Fibroblast of skin of left biceps (primary cell): ENCODE data around the gene PRIMA1.

Experiments used
- DNase-seq, 2 experiments: peaks; one replicate each; pipeline ENCODE4 v3.0.0-alpha.2; 2013; ENCODE audit warnings: low read depth in 2 of 2

The PRIMA1 gene

DNA sequence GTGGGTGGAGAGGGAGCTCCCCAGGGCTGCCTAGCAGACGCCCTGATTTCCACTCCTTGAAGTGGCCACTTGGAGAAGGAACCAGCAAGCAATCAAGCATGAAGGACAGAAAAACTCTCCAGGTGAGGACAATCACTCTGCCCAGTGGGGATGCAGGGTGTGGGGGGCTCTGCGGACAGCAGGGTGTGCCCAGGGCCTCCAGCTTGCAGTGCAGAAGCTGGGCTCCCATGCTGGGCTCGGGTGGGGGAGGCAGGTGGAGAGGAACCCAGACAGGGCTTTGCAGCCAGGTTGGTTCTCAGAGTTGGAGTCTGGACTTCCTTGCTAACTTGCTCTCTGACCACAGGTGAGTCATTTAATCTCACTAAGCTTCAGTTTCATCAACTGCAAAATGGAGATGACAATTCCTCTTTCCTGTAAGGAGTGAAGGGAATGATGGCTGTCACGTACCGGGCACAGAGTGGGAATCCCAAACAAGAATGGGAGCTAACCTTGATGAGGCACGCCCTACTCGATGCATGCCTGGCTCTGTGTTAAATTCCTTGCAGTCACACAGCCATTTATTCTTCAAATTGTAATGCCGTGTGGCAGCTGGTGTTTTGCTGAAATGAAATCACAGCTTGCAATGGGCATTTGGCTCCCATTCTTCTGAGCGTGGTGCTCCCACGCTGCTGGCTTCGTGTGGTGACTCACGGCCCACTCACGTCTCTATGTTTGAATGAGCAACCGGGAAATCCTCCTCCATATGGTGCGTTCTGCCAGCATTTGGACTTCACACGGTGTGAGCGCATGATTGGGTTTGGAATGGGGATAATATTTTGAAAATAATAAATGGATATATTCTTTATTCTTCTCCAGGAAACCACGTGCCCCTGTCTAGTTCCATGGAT lies 75.2 kb downstream of the PRIMA1 start:
- no peak for DNase-seq

DNA sequence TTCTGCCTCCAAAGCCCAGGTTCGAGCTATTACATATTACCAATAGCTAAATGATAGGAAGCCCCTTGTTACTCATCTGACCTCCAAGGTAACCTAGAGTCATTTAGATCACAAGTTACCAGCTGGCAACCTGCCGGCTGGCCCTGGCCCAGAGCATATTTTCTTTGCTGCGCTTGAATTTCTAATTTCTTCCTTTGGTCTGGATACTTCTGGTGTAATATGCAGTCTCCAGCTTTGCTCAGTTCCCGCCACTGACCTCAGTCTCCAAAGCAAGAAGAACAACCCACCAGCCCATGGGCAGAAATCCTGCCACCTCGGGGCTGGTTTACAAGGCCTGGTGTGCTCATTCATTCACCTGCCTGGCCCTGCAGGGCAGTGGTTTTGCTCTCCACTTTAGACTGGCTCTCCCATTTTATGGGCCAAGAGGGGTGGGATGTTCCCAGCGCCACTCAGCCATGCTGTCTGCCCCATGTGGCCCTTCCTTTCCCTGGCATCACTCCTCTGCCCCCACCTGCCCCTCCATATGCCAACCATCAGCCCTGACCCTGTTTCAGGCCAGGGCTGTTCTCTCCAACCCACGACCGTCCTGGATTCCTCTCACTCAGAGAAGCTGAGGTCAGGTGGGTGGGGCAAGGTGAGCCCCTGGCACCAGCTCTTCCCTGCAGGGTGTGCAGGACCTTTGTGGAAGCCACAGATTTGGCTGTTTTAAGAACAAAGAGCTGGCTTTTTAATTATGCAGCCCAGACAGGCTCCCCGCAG lies 76.0 kb downstream of the PRIMA1 start:
- DNase-seq = no peak

DNA sequence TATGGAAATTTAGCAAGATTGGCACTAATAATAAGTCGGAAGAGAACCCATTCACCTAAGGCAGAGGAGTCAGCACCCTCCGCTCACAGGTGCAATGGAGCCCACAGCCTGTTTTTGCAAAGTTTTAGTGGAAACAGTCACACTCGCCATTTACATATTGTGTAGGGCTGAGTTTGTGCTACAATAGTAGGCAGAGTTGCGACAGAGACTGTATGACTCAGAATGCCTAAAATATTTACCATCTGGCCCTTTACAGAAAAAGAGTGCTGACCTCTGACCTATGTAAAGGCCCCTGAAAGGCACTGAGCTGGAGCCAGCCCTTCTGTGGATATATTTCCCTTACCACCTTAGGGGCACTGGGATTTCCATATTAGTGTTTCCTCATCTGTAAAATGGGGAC lies 79.0 kb downstream of the PRIMA1 start:
- no peak for DNase-seq

DNA sequence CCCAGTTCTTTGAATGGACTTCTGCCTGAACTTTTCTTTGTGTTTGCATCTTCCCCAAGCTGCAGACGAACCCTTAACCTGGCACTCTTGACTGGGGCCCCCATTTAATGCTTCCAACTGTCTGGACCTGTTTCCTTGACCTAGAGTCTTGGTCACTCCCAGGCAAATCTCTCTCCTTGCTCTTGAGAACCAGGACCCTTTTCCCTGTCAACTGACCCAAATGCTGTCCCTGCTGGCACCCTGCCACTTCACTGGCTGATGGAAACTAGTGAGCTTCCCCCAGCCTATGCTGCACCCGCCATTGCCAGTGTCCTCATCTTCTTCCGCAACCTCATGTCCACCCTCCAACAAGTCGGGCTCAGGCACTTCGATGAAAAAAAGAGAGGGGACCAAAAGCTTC lies 79.5 kb downstream of the PRIMA1 start:
- DNase-seq = no peak

DNA sequence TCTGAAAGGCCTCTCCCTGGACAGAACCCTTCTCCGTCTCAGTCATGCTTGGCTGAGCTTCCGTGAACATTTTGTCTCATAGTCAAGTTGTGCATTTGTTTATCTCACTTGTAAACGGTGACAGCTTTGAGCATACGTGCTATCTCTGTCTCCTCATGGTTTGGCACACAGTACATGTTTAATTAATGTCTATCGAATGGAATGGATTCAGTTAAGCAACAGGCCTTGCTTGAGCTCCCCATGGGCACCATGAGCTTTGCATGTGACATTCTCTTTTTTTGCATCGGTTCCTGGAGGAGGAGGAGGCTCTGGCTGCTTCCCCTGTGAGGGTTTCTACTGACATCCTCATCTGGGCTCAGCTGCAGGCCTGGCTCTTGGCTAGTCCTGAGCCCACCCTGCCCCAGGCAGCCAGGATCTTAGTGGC lies 80.0 kb downstream of the PRIMA1 start:
- no peak for DNase-seq

DNA sequence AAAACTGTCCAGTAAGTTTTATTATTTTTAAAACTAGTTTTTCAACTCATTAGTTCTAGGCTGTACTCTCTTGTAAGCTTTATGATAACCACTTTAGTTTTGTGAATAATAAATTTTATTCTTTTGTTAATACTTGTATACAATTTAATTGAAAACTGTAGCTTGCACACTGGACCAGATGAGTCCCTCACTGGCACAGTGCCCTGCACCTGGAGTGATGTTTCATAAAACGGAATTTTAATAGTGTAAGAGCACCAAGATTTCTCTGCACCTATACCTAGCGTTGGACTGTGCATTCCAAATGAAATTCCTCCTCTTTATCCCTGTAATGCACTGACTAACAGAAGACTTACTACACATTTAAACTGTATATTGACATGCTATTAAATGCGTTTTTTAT lies 80.8 kb downstream of the PRIMA1 start:
- DNase-seq = no peak

DNA sequence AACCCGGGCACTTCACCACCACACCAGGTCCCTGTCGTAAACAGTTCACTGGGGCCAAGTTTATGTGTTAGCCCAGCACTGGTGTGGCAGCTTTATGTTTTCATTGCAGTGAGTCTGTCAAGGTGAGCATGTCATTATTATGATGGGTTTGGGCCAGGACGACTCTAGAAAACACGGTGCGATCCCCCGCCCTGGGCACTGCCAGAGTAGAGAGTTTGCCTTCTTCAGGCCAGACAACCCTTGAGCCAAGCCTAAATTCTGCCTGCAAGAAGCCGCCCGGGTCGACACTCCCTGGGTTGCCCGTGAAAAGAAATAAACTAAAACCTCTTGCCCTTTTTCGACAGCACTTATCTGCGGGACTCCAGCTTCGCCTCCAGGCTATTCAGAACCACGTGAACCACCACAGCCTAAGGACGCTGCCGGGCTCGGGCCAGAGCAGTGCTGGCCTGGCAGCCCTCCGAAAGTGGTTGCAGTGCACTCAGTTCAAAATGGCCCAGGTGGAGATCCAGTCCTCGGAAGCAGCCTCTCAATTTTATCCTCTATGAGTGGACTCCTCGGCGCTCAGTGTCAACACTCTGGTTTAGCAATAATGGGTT lies 81.8 kb downstream of the PRIMA1 start:
- no peak for DNase-seq

DNA sequence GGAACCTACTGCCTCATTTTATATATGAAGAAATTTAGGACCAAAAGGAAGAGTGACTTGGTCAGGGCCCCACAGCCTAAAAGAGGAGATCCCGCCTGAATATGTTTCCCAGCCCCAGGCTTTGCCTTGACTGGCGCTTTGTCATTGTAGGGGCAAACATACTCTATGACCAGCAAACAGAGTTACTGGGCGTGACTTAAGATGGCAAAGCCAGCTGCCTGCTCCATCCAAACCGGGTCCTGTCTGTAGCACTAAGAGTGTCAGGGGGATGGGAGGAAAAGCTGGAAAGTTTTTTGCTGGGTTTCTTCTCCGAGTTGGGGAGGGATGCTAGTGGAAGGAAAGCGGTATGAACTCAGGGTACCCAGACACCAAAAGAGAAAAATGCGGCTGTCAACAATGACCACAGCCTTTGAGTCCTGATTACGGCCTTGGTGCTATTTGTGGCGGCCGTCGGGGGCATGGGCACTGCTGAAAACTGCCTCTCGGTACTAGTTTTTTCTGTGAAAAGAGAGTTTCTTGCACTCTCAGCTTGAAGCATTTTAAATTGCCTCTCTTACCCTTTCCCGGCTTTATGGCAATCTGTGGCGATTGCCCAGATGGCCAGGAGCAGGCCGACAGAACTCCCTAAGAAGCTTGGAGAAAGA lies 82.7 kb downstream of the PRIMA1 start:
- no peak for DNase-seq

DNA sequence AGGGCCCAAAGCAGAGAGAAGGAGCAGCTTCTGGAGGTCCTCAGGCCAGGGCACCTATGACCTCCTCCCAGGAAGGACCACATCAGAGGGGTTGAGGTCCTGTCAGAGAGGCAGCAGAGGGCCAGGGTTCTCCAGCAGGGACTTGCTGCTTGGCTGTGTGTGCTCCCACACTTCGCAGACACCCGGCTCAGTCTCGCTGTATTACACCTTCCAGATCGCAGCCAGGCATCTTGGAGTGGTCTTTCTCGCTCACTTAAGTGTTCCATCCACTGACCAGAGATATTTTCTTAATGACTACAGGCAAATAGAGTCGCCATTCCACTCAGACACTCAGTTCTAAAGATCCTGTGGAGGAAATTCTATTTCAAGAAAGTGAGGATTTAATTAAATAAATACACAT lies 84.3 kb downstream of the PRIMA1 start:
- DNase-seq = no peak

DNA sequence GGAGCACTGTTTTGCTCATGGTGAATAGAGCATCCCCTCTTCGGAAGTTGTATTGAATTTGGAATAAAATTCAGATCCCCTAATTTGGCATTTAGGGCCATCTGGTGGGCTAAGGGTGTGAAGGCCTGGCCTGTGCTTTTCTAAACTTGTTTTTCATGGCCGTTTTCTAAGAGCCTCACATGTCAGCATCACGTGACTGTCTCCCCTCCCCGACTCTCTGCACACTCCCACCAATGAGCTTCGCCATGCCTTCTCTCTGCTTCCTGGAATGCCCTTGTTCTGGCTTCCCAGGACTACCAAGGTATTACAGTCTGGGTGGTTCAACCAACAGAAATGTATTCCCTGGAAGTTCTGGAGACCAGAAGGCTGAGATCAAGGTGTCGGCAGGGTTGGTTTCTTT lies 85.3 kb downstream of the PRIMA1 start:
- DNase-seq = no peak

DNA sequence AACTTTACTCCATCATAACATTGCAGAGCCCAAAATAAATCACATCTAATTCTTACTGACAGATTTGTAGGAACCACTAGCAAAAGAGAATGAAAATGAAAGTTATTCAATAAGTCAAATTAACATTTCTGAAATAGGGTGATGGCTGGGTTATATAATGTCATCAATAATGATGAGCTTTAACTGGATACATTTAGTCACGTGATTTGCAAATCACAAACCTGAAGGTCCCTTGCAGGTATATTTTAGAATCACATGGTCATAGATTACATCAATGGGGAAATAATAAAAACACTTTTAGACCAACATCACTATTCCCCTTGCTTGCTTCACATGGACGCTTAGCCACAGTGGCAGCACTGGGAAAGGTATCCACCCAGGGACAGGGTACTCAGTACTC lies 86.7 kb downstream of the PRIMA1 start:
- DNase-seq = no peak

DNA sequence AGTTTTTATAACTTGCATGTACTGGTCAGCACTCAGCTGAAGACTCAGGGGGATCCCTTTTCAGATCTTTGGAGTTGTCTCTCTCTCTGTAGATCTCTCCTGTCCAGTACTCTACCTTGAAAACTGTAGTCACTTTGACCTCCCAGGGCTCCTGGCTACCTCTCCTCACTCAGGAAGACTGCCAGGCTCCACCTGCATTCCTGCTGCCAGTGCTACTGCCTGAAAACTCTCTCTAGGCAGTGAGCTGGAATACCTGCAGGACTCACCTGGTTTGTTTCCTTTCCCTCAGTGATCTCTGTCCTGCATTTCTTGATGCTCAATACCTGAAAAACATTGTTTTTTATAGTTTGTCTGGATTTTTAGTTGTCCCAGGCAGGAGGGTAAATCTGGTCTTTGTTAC lies 87.4 kb downstream of the PRIMA1 start:
- no peak for DNase-seq

DNA sequence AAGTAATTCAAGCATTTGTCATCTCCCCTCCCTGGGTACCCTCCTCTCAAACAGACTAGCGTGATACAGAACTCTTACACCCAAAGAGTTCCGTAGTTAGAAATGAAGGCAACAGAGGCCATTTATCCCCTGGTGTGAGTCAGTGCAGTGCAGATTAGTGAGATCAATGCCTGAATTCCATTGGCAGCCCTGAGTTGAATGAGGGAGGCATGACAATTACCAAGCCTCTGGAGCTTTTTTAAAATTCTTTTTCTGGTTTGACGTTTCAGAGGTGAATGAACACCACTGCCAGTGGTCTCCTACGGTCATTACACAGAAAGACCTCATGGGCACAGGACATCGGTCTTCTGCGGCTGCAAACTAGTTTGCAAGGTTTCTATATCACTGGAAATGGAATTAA lies 94.4 kb downstream of the PRIMA1 start:
- DNase-seq = no peak

DNA sequence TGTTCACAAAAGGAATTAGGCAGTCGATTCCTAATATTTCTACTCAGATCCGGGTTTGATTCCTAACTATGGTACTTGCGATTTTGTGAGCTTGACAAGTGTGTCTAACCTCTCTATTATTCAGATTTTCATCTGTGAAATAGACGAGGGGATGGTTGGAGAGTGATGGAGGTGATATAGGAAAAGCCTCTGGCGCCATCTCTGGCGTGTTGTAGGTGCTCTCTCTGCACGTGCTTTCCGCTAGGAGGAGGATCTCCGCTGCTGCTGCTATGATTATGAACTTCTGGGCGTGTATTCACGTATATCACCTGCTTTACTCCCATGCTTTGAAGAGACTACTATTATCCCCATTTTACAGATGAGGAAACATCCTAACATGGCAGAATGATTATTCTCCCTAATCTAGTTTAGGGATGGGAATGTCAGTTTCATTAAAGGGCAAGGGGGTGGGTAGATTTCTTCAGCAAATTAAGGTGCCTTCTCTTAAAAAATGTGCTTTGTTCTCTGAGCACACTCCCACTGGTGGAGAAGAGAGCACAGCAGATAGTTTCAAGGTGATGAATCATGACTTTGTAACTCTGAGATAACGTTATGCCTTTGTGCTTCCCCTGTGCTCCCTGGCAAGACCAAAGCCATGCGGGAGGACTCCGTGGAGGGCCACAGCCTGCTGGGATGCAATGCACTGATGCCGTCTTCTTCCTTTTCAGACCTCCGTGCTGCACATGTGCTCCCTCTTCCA lies 97.1 kb downstream of the PRIMA1 start:
- DNase-seq = no peak

DNA sequence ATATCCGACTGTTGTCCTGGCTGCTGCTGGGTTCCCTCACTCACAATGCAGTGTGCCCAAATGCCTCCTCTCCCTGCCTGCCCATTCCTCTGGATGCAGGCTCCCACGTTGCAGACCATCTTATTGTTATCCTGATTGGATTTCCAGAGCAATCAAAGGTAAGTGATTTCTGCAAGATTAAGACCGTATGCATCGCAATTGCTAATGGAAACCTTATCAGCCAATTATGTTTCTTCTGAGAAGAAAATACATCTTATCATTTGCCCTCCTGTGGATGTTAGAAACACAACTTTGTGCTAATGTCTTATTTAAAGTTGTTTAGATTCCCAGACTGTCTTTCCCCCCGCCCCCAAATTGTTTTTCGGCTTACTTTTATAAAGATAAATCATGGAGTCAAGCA lies 98.1 kb downstream of the PRIMA1 start:
- DNase-seq = no peak

DNA sequence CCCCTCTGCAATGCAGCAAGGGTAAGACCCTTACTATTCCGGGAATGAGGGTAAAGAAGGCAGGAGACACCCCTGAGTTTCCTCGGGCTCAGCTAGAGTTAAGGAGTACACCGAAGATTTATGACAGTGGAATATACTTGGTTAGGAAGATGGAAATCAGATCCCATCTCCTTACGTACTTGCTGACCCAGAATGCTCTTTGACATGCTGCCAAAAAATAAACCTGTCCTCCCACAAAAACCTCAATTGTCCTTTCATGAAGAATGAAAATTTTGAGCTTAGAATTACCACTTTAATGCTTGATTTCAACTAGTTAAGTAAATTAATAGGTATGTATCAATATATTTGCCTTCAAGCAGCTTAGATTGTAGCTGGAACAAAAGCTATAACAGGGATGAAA lies 99.5 kb downstream of the PRIMA1 start:
- no peak for DNase-seq

DNA sequence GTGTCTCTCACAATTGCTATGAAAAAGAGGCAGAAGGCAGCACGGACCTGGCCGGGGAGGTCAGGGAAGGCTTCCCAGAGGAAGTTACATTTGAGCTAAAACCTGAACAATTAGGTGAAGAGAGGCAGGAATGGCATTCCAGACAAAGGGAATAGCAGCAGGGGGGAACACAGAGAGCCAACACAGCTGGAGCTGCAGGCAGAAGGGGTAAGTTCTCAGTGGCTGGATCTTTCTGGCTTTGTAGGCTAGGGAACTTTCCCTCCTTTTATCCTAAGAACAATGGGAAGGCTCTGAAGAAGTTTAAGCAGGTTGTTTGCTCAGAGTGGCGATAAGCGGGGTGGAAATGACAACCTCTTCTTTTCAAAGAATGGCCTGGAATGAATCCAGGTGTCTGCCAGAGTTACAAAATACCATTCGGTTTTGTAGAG lies 100.0 kb downstream of the PRIMA1 start:
- no peak for DNase-seq

DNA sequence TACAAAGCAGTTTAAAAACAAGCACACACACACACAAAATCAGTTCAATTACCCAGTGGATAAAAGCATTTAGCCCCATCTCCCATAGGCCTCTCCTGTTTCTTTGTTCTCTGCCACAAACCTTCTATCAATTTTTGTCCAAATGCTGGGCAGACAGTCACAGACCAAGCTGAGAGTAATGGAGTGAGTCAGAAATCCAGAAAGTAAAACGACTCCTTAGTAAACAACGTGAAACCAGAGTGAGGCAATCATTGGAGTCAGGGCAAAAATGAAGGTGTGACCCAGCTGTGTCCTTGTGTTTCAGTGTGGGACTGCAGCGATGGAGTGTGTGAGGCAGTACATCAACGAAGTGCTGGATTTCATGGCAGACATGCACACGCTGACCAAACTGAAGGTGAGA lies 102.0 kb downstream of the PRIMA1 start:
- DNase-seq = no peak

DNA sequence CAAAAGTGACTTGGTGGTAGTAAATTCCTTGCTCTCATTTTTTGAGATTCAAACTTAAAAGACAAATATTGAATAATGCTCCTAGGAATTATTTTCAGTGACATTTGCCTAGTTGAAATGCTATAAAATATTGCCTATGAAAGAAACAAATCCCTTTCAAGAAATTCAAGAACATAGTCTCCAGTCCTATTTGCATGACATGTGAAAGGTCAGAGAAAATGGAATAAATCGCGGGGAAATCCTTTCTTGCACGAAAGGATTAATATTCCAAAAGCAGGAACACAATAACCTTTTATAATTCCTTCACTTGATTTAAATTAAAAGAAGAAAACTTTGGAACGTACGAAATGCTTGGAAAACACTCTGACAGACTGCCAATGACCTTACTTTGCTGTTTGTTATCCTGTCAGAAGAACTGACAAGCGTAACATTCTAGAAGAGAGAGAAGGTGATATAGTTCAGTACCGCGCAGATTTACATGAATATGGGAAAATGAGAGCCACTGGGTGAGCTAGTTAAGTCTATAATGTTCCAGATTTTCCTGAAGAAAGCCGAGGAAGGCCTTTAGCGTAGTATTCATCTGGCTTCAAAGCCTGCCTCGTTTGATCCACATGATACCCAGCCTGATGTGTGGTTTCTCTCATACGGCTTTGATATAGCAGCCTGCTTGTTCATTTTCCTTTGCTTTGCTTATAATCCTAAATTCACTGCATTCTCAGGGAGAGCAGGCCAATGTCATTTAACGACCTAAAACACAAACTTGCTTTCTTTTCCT lies 103.0 kb downstream of the PRIMA1 start:
- DNase-seq = no peak

DNA sequence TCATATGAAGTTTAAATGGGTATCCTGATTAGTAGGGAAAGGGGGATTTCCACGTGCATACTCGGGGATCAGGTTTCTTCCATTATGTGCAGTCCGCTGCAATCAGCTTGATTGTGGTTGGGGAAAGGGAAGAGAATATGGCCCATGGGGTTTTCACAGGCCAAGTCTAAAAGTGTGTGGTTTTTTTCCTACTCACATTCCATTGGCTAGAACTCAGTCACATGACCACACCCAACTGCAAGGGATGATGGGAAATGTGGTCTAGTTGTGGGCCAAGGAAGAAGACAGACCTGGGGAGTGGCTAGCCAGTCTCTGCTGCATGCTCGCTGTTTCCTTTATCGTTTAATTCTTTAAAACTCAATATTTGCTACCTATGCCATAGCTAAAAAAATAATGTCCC lies 105.1 kb downstream of the PRIMA1 start:
- DNase-seq = no peak

DNA sequence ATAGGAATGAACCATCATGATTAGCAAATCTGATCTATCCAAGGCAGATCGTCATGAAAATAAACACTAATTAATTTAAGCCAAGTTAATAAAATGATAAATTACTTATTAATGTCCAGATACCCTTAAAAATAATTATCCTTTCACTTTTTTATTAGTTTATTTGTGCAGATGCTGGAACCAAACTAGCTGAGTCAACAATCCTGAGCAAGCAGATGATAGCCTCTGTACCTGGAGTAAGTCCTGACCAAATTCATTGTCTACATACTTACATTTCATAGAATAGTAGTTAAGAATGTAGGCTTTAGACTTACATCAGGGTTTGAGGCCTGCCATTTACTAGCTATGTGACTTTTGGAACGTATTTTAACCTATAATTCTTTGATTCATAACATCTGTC lies 105.8 kb downstream of the PRIMA1 start:
- DNase-seq = no peak
